HepG2 (cell line): ENCODE results near the gene PEX5L. TPM values are rescaled to one million over a fixed set of nuclear protein-coding genes. Genes with fewer than 3 reads are reported as not detected.

Experiments
- ATAC-seq: fragments of 200-7000 bp; cut with Tn5 transposase; 3 replicates; pipeline ENCODE4 v1.9.1; 2020; ENCODE audit warnings: mild to moderate bottlenecking, moderate library complexity
- BruUV-seq: library from RNA; stranded (reverse); fragments of 400-500 nt; replicated peaks from 2 replicates; lab custom pipeline; 2021; lab: Mats Ljungman, UMichigan
- CTCF ChIA-PET: fragments of 300-600 bp; formaldehyde crosslinking; extraction: SDS; loops from one replicate; lab custom pipeline; 2021; ENCODE audit warnings: low total read pairs, inconsistent platforms, low intra/inter-chr PET ratio; lab: Yijun Ruan, JAX
- POLR2A ChIA-PET: fragments of 350-600 bp; sonication (Branson Sonifier 250); formaldehyde crosslinking; loops from one replicate; lab custom pipeline; 2020; ENCODE audit warnings: antibody characterized with exemption, inconsistent platforms; lab: Yijun Ruan, JAX
- DNase-seq: peaks from one replicate; pipeline ENCODE4 v3.0.0-alpha.2; 2015; ENCODE audit warnings: low spot score
- FAIRE-seq: peaks from 3 replicates; lab custom pipeline; 2011; peaks lifted over from hg19 to GRCh38; lab: Jason Lieb, UNC
- H2AFZ ChIP-seq: one replicate; pipeline ENCODE4 v1.6.1; 2011; ENCODE audit warnings: low read length, inconsistent platforms
- H3K27ac ChIP-seq: fragments of 300-600 bp; 3 replicates; pipeline ENCODE4 v1.8.0; 2011; ENCODE audit warnings: mixed run types, mild to moderate bottlenecking, mixed read lengths, low read length, inconsistent platforms; ENCODE audit not compliant: insufficient read depth; ENCODE audit errors: extremely low read length
- H3K27me3 ChIP-seq, 2 experiments: fragments of 200-600 bp in 1 of 2; 2 replicates in 1 of 2; 3 replicates in 1 of 2; pipeline versions ENCODE4 v1.6.0 to v1.8.0; 2011; ENCODE audit warnings: low read length in 2 of 2, mild to moderate bottlenecking in 2 of 2, moderate library complexity in 2 of 2, inconsistent platforms in 1 of 2; ENCODE audit not compliant: insufficient read depth in 2 of 2, control insufficient read depth in 1 of 2
- H3K36me3 ChIP-seq, 2 experiments: fragments of 200-600 bp in 1 of 2; replicated peaks in 1 of 2; 2 replicates in 1 of 2; 3 replicates in 1 of 2; pipeline versions ENCODE4 v1.5.1 to v1.8.0; 2011; ENCODE audit warnings: low read length in 2 of 2, inconsistent platforms in 1 of 2; ENCODE audit not compliant: insufficient read depth in 2 of 2, control insufficient read depth in 1 of 2
- H3K4me1 ChIP-seq: 2 replicates; pipeline ENCODE4 v1.5.1; 2012; ENCODE audit warnings: low read length, inconsistent platforms; ENCODE audit not compliant: insufficient read depth
- H3K4me2 ChIP-seq: 2 replicates; pipeline ENCODE4 v1.6.0; 2011; ENCODE audit warnings: low read depth, low read length, inconsistent platforms
- H3K4me3 ChIP-seq, 3 experiments: fragments of 200-600 bp in 1 of 3; sonication (generic), shearing (Covaris generic) in 1 of 3; replicated peaks in 1 of 3; 2 replicates each; pipeline ENCODE4 v1.5.1; 2011 to 2016; ENCODE audit warnings: low read length in 3 of 3, inconsistent platforms in 2 of 3, low read depth in 2 of 3, mild to moderate bottlenecking in 2 of 3, control low read depth in 1 of 3, mixed read lengths in 1 of 3; ENCODE audit not compliant: insufficient read depth in 1 of 3
- H3K79me2 ChIP-seq: one replicate; pipeline ENCODE4 v1.6.1; 2011; ENCODE audit warnings: low read length, inconsistent platforms; ENCODE audit not compliant: insufficient read depth
- H3K9ac ChIP-seq: 2 replicates; pipeline ENCODE4 v1.6.0; 2011; ENCODE audit warnings: mild to moderate bottlenecking, low read depth, low read length, inconsistent platforms; ENCODE audit not compliant: insufficient read depth
- H3K9me3 ChIP-seq: 2 replicates; pipeline ENCODE4 v1.5.1; 2012; ENCODE audit warnings: mild to moderate bottlenecking, low read length
- H4K20me1 ChIP-seq: 2 replicates; pipeline ENCODE4 v1.6.0; 2011; ENCODE audit warnings: inconsistent platforms, mild to moderate bottlenecking, low read length, moderate library complexity; ENCODE audit not compliant: insufficient read depth
- CENPT ChIP-seq: sonication (generic); formaldehyde crosslinking; IDR thresholded peaks from 2 replicates; pipeline ENCODE4 v1.8.0; 2022; ENCODE audit warnings: low read depth, mild to moderate bottlenecking, moderate library complexity, missing genetic modification reagents
- HDAC1 ChIP-seq: sonication (generic); formaldehyde crosslinking; IDR thresholded peaks from 2 replicates; pipeline ENCODE4 v1.5.1; 2020; ENCODE audit warnings: mild to moderate bottlenecking, missing genetic modification reagents
- KLF16 ChIP-seq, 2 experiments: sonication (generic) in 1 of 2; formaldehyde crosslinking in 1 of 2; IDR thresholded peaks; 2 replicates each; pipeline versions ENCODE4 v1.6.1 to v1.8.0; 2016 to 2023; ENCODE audit warnings: missing genetic modification reagents in 2 of 2, missing compliant biosample characterization in 1 of 2
- NPAS2 ChIP-seq: sonication (generic); formaldehyde crosslinking; IDR thresholded peaks from 2 replicates; pipeline ENCODE4 v1.8.0; 2022; ENCODE audit warnings: mild to moderate bottlenecking, missing genetic modification reagents, borderline replicate concordance
- ONECUT2 ChIP-seq: sonication (generic); formaldehyde crosslinking; IDR thresholded peaks from 2 replicates; pipeline ENCODE4 v1.4.0; 2020; ENCODE audit warnings: missing genetic modification reagents
- ZBTB38 ChIP-seq: sonication (generic); formaldehyde crosslinking; IDR thresholded peaks from 2 replicates; pipeline ENCODE4 v1.5.1; 2020; ENCODE audit warnings: mild to moderate bottlenecking, missing genetic modification reagents
- ZNF354B ChIP-seq: sonication (generic); formaldehyde crosslinking; IDR thresholded peaks from 2 replicates; pipeline ENCODE4 v1.8.0; 2022; ENCODE audit warnings: mild to moderate bottlenecking, missing genetic modification reagents
- ZNF432 ChIP-seq: sonication (generic); formaldehyde crosslinking; IDR thresholded peaks from 2 replicates; pipeline ENCODE4 v1.5.0; 2020; ENCODE audit warnings: missing genetic modification reagents, mild to moderate bottlenecking, borderline replicate concordance
- ZNF781 ChIP-seq: sonication (generic); formaldehyde crosslinking; IDR thresholded peaks from 2 replicates; pipeline ENCODE4 v1.5.1; 2020; ENCODE audit warnings: borderline replicate concordance, mild to moderate bottlenecking, missing genetic modification reagents; ENCODE audit errors: not compliant biosample characterization
- ZNF878 ChIP-seq: sonication (generic); formaldehyde crosslinking; IDR thresholded peaks from 2 replicates; pipeline ENCODE4 v1.8.1; 2023; ENCODE audit warnings: mild to moderate bottlenecking, missing genetic modification reagents, moderate library complexity
- WGBS: methylation state at CpG from one replicate; pipeline ENCODE4 v1.1.6; 2017; ENCODE audit warnings: low lambda C conversion rate; 5-methylcytosine and 5-hydroxymethylcytosine counted together
- in situ Hi-C: cut with HindIII; loops from 2 replicates; pipeline ENCODE4 v1.10.0; 2017; ENCODE audit warnings: low pct_unique_long_range_greater_than_20kb; ENCODE audit not compliant: extremely low pct_ligation_motif_present
- intact Hi-C: fragments of 100-400 bp; cut with micrococcal nuclease; formaldehyde crosslinking; loops from one replicate; pipeline ENCODE4 v1.10.0; 2022; ENCODE audit not compliant: unreplicated experiment
- polyA plus RNA-seq, 8 experiments: library from polyadenylated mRNA; depleted of rRNA in 3 of 8; stranded (reverse) in 7 of 8; unstranded in 1 of 8; fragments of >200 nt; fragmentation: Illumina TruSeq in 4 of 8; extraction: Trizol in 4 of 8; gene quantifications; 2 replicates each; pipeline versions ENCODE4 v1.2.1 to v1.2.3, GENCODE V29; 2011 to 2016; ENCODE audit warnings: low read depth in 4 of 8, missing spikeins in 1 of 8, mixed read lengths in 1 of 8; ENCODE audit not compliant: insufficient read depth in 1 of 8
- total RNA-seq, 5 experiments: library from RNA; depleted of rRNA; stranded (reverse); fragments of >200 nt; fragmentation: Illumina TruSeq; extraction: Trizol; gene quantifications; 2 replicates each; pipeline ENCODE4 v1.2.3, GENCODE V29; 2016; ENCODE audit warnings: low read depth in 1 of 5
- TF ChIP-seq, protein P1 (sequence below): sonication (generic); formaldehyde crosslinking; IDR thresholded peaks from 2 replicates; pipeline ENCODE4 v1.4.0; 2020; ENCODE audit warnings: missing genetic modification reagents, low read depth, mild to moderate bottlenecking, borderline replicate concordance
- TF ChIP-seq, protein P2 (sequence below): IDR thresholded peaks from 2 replicates; pipeline ENCODE4 v1.6.1; 2016
- TF ChIP-seq, protein P3 (sequence below): sonication (generic); formaldehyde crosslinking; IDR thresholded peaks from 2 replicates; pipeline ENCODE4 v1.5.1; 2020; ENCODE audit warnings: mild to moderate bottlenecking, missing genetic modification reagents
- TF ChIP-seq, protein P4 (sequence below): sonication (generic); formaldehyde crosslinking; IDR thresholded peaks from 2 replicates; pipeline ENCODE4 v1.9.0; 2022; ENCODE audit warnings: missing genetic modification reagents, mild to moderate bottlenecking, borderline replicate concordance

The PEX5L gene
- total and polyA plus RNA-seq, 2 of the 13 experiments (the other 11 are each of a cell fraction or from before 2014, with no cell fraction given): not detected

DNA sequence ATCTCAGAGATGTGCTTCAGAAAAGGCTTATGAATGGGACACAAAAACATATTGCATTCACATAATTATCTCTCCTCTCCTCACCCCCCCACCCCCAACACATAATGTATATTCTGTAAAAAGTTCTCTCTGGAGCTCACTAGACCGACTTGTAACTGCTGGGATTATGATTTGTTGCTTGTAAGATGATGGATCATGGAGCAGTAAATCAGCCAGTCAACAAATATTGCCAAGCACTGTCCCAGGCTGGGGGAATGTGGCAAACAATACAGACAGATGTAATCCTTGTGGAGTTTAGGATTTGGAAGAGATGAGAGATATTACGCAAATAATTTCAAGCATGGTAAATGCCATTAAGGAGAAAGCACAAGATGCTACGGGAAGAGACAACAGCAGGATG lies 114.8 kb downstream of the PEX5L start:
- ChIA-PET CTCF (no interaction called here), POLR2A (no interaction called here)
- Histone ChIP-seq H3K36me3 (no peaks in the 10 kb centered on the region), H3K9ac (no peak overlapping the region), H3K27me3 (no peaks in the 10 kb centered on the region), H3K4me1 (no peaks in the 10 kb centered on the region), H4K20me1 (no peaks in the 10 kb centered on the region), H3K79me2 (no peaks in the 10 kb centered on the region), H3K4me2 (no peak overlapping the region), H3K27ac (no peak overlapping the region), H3K4me3 (no peak overlapping the region), H3K9me3 (no peaks in the 10 kb centered on the region), H2AFZ (no peak overlapping the region)
- ATAC-seq (no peak), DNase-seq (no peak), FAIRE-seq (no peak)
- WGBS: 14% methylated on average over 3 of the region's 3 CpGs
- intact Hi-C loops: loop anchor here (10.0 kb wide), 1 partner anchor 163 kb away; no protein-coding TSS in a partner anchor
- in situ Hi-C loops: loop anchor here (10.0 kb wide), 1 partner anchor 673 kb away; no protein-coding TSS in a partner anchor
- no TSS peak for BruUV-seq
- TF ChIP-seq, protein P1, sequence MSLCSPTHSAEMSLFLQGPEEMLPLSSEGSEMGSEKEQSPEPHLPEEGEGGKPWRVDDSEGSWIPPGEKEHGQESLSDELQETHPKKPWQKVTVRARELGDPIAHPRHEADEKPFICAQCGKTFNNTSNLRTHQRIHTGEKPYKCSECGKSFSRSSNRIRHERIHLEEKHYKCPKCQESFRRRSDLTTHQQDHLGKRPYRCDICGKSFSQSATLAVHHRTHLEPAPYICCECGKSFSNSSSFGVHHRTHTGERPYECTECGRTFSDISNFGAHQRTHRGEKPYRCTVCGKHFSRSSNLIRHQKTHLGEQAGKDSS (CRISPR knock-in tag): no peak
- TF ChIP-seq HDAC1 (CRISPR knock-in tag): no peak
- TF ChIP-seq ONECUT2 (CRISPR knock-in tag): no peak
- TF ChIP-seq, protein P2, sequence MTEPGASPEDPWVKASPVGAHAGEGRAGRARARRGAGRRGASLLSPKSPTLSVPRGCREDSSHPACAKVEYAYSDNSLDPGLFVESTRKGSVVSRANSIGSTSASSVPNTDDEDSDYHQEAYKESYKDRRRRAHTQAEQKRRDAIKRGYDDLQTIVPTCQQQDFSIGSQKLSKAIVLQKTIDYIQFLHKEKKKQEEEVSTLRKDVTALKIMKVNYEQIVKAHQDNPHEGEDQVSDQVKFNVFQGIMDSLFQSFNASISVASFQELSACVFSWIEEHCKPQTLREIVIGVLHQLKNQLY: no peak
- no peak for TF ChIP-seq ZNF878 (CRISPR knock-in tag)
- TF ChIP-seq KLF16 (CRISPR knock-in tag; IDR thresholded peaks at IDR 0.05): no peak
- no peak for TF ChIP-seq ZBTB38 (CRISPR knock-in tag)
- TF ChIP-seq, protein P3, sequence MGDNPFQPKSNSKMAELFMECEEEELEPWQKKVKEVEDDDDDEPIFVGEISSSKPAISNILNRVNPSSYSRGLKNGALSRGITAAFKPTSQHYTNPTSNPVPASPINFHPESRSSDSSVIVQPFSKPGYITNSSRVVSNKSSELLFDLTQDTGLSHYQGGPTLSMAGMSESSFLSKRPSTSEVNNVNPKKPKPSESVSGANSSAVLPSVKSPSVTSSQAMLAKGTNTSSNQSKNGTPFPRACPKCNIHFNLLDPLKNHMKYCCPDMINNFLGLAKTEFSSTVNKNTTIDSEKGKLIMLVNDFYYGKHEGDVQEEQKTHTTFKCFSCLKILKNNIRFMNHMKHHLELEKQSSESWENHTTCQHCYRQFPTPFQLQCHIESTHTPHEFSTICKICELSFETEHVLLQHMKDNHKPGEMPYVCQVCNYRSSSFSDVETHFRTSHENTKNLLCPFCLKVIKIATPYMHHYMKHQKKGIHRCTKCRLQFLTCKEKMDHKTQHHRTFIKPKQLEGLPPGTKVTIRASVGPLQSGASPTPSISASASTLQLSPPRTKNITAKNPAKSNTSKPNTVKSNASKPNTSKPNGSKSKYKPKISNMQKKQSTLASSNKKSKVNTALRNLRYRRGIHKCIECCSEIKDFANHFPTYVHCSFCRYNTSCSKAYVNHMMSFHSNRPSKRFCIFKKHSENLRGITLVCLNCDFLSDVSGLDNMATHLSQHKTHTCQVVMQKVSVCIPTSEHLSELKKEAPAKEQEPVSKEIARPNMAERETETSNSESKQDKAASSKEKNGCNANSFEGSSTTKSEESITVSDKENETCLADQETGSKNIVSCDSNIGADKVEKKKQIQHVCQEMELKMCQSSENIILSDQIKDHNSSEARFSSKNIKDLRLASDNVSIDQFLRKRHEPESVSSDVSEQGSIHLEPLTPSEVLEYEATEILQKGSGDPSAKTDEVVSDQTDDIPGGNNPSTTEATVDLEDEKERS (CRISPR knock-in tag): no peak
- no peak for TF ChIP-seq ZNF781 (CRISPR knock-in tag)
- TF ChIP-seq NPAS2: no peak
- TF ChIP-seq, protein P4, sequence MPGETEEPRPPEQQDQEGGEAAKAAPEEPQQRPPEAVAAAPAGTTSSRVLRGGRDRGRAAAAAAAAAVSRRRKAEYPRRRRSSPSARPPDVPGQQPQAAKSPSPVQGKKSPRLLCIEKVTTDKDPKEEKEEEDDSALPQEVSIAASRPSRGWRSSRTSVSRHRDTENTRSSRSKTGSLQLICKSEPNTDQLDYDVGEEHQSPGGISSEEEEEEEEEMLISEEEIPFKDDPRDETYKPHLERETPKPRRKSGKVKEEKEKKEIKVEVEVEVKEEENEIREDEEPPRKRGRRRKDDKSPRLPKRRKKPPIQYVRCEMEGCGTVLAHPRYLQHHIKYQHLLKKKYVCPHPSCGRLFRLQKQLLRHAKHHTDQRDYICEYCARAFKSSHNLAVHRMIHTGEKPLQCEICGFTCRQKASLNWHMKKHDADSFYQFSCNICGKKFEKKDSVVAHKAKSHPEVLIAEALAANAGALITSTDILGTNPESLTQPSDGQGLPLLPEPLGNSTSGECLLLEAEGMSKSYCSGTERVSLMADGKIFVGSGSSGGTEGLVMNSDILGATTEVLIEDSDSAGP (CRISPR knock-in tag): no peak
- TF ChIP-seq CENPT (CRISPR knock-in tag): no peak
- TF ChIP-seq ZNF354B: no peak
- TF ChIP-seq ZNF432 (CRISPR knock-in tag): no peak
